ENCODE measurements around the gene IRF7.

DNA sequence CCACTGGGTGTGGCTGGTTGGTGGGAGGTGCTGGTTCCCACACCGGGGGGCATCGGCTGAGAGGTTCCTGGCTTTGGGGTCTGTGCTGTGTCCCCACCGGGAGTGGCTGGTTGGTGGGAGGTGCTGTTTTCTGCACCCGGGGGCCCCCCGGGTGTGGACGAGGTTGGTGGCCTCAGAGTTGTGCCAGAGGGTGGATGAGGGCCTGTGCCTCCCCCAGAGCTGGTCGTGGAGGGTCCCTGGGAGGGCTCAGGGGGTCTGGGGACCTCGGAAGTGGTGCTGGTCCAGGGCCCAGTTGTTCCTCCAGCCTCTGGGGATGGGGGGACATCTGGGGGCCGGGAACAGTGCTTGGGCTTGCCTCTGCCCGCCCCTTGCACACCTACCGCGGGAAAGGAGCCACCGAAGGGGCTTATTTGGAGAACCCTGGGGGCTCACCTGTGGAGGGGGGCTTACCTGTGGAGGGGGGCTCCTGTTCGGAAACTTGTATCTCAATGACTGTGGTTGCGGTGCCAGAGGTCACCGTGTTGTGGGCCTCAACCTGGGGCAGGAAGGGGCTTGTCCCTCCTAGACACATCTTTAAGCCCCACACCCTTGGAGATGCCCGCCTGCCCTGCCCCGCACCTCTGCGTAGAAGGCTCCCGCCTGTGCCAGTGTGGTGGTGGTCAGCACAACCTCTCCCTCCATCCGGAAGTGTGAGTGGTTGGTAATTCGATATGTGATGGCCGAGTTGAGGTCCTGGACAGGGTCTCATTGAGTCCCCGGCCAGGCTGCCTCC is 3.3 kb upstream of the IRF7 start:
- TF ChIP-seq, protein P1, sequence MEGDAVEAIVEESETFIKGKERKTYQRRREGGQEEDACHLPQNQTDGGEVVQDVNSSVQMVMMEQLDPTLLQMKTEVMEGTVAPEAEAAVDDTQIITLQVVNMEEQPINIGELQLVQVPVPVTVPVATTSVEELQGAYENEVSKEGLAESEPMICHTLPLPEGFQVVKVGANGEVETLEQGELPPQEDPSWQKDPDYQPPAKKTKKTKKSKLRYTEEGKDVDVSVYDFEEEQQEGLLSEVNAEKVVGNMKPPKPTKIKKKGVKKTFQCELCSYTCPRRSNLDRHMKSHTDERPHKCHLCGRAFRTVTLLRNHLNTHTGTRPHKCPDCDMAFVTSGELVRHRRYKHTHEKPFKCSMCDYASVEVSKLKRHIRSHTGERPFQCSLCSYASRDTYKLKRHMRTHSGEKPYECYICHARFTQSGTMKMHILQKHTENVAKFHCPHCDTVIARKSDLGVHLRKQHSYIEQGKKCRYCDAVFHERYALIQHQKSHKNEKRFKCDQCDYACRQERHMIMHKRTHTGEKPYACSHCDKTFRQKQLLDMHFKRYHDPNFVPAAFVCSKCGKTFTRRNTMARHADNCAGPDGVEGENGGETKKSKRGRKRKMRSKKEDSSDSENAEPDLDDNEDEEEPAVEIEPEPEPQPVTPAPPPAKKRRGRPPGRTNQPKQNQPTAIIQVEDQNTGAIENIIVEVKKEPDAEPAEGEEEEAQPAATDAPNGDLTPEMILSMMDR (IDR thresholded peaks at IDR 0.05), result no peak
- TF ChIP-seq POLR2A (IDR thresholded peaks at IDR 0.05), result no peak
